ENCODE data around the gene KREMEN2.

- TF ChIP-seq, protein P1, sequence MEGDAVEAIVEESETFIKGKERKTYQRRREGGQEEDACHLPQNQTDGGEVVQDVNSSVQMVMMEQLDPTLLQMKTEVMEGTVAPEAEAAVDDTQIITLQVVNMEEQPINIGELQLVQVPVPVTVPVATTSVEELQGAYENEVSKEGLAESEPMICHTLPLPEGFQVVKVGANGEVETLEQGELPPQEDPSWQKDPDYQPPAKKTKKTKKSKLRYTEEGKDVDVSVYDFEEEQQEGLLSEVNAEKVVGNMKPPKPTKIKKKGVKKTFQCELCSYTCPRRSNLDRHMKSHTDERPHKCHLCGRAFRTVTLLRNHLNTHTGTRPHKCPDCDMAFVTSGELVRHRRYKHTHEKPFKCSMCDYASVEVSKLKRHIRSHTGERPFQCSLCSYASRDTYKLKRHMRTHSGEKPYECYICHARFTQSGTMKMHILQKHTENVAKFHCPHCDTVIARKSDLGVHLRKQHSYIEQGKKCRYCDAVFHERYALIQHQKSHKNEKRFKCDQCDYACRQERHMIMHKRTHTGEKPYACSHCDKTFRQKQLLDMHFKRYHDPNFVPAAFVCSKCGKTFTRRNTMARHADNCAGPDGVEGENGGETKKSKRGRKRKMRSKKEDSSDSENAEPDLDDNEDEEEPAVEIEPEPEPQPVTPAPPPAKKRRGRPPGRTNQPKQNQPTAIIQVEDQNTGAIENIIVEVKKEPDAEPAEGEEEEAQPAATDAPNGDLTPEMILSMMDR (IDR thresholded peaks at IDR 0.05), result no peak
- TF ChIP-seq POLR2A (IDR thresholded peaks at IDR 0.05), result no peak
Measured at GRCh38 chr16:3017344-3017743, 53.3 kb downstream of the KREMEN2 start.

All from Peyer's patch (tissue), 4 donors.